GM12878 (cell line): ENCODE results near the gene MBOAT2. TPM values are rescaled to one million over a fixed set of nuclear protein-coding genes. Genes with fewer than 3 reads are reported as not detected.
A peak's percentile ranks its signal among the peaks of the same experiment; 100 is the strongest.

Source experiments
- ATAC-seq: fragments of 200-7000 bp; cut with Tn5 transposase; 3 replicates; pipeline ENCODE4 v1.9.1; 2020; ENCODE audit warnings: mild to moderate bottlenecking, moderate library complexity
- BruUV-seq: library from RNA; stranded (reverse); fragments of 400-500 nt; replicated peaks from 2 replicates; lab custom pipeline; 2021; lab: Mats Ljungman, UMichigan
- CTCF ChIA-PET: fragments of 300-600 bp; sonication (Branson Sonifier 250); formaldehyde crosslinking; extraction: SDS; loops from one replicate; lab custom pipeline; 2021; ENCODE audit warnings: inconsistent platforms; lab: Yijun Ruan, JAX
- POLR2A ChIA-PET: fragments of 350-600 bp; formaldehyde crosslinking; extraction: SDS; loops from one replicate; lab custom pipeline; 2021; ENCODE audit warnings: inconsistent platforms; lab: Charles Lee
- RAD21 ChIA-PET: fragments of 300-600 bp; sonication (Branson Sonifier 250); formaldehyde crosslinking; loops from one replicate; lab custom pipeline; 2023; ENCODE audit warnings: antibody characterized with exemption; ENCODE audit not compliant: unreplicated experiment; lab: Charles Lee
- SMC1A ChIA-PET: fragments of 300-600 bp; sonication (Branson Sonifier 250); formaldehyde crosslinking; loops from one replicate; lab custom pipeline; 2023; ENCODE audit not compliant: unreplicated experiment, uncharacterized antibody; lab: Charles Lee
- DNase-seq: peaks from one replicate; pipeline ENCODE4 v3.0.0-alpha.2; 2011; ENCODE audit warnings: low read depth, low spot score
- FAIRE-seq: peaks from 3 replicates; lab custom pipeline; 2011; peaks lifted over from hg19 to GRCh38; lab: Jason Lieb, UNC
- H2AFZ ChIP-seq: 2 replicates; pipeline ENCODE4 v1.6.0; 2011; ENCODE audit warnings: low read depth, low read length, control low read depth; ENCODE audit not compliant: control insufficient read depth
- H3K27ac ChIP-seq: 2 replicates; pipeline ENCODE4 v1.5.1; 2011; ENCODE audit warnings: control low read depth; ENCODE audit not compliant: control insufficient read depth, insufficient read depth
- H3K27me3 ChIP-seq, 2 experiments: replicated peaks in 1 of 2; 2 replicates each; pipeline versions ENCODE4 v1.6.0 to v1.6.1; 2011; ENCODE audit warnings: low read length in 1 of 2; ENCODE audit not compliant: control insufficient read depth in 2 of 2, insufficient read depth in 2 of 2
- H3K36me3 ChIP-seq, 2 experiments: 2 replicates each; pipeline ENCODE4 v1.5.1; 2011; ENCODE audit warnings: low read length in 1 of 2; ENCODE audit not compliant: control insufficient read depth in 2 of 2, insufficient read depth in 2 of 2
- H3K4me1 ChIP-seq: 2 replicates; pipeline ENCODE4 v1.6.1; 2011; ENCODE audit warnings: mild to moderate bottlenecking, low read length, moderate library complexity, mixed read lengths; ENCODE audit not compliant: control insufficient read depth, insufficient read depth
- H3K4me2 ChIP-seq: 2 replicates; pipeline ENCODE4 v1.6.0; 2011; ENCODE audit warnings: control low read depth; ENCODE audit not compliant: control insufficient read depth, insufficient read depth
- H3K4me3 ChIP-seq: fragments of 200-600 bp; sonication (generic); 2 replicates; pipeline ENCODE4 v1.5.1; 2016
- H3K79me2 ChIP-seq: 2 replicates; pipeline ENCODE4 v1.6.0; 2011; ENCODE audit warnings: low read length; ENCODE audit not compliant: control insufficient read depth, insufficient read depth
- H3K9ac ChIP-seq: 2 replicates; pipeline ENCODE4 v1.8.0; 2011; ENCODE audit warnings: low read length, control low read depth, mixed read lengths; ENCODE audit not compliant: control insufficient read depth, insufficient read depth
- H3K9me3 ChIP-seq: replicated peaks from 3 replicates; pipeline ENCODE4 v1.5.1; 2011; ENCODE audit warnings: mild to moderate bottlenecking, low read length; ENCODE audit not compliant: control insufficient read depth, insufficient read depth
- H4K20me1 ChIP-seq: 2 replicates; pipeline ENCODE4 v1.6.0; 2011; ENCODE audit not compliant: control insufficient read depth, insufficient read depth
- E2F4 ChIP-seq: IDR thresholded peaks from 2 replicates; pipeline ENCODE4 v1.6.1; 2012; ENCODE audit warnings: low read depth, low read length, improper control_type of control experiment
- HDGF ChIP-seq: fragments of 450-650 bp; IDR thresholded peaks from 2 replicates; pipeline ENCODE4 v1.6.1; 2016; ENCODE audit warnings: antibody characterized with exemption
- IKZF2 ChIP-seq, 2 experiments: fragments of 450-650 bp; IDR thresholded peaks; 2 replicates each; pipeline ENCODE4 v1.6.1; 2017; ENCODE audit warnings: mild to moderate bottlenecking in 2 of 2, moderate library complexity in 2 of 2
- JUND ChIP-seq: IDR thresholded peaks from 2 replicates; pipeline ENCODE4 v1.6.1; 2012; ENCODE audit warnings: low read depth, mild to moderate bottlenecking, low read length, improper control_type of control experiment, moderate library complexity
- KAT2A ChIP-seq: conservative IDR thresholded peaks from 2 replicates; pipeline ENCODE4 v1.6.1; 2011; ENCODE audit warnings: low read depth, low read length; ENCODE audit not compliant: control insufficient read depth
- LARP7 ChIP-seq: fragments of 450-650 bp; IDR thresholded peaks from 2 replicates; pipeline ENCODE4 v1.6.1; 2017; ENCODE audit warnings: mild to moderate bottlenecking
- NFXL1 ChIP-seq: fragments of 450-650 bp; IDR thresholded peaks from 2 replicates; pipeline ENCODE4 v1.6.1; 2017; ENCODE audit warnings: antibody characterized with exemption, mild to moderate bottlenecking, borderline replicate concordance
- NFYB ChIP-seq: IDR thresholded peaks from 2 replicates; pipeline ENCODE4 v1.6.1; 2011; ENCODE audit warnings: low read depth, mild to moderate bottlenecking, low read length, improper control_type of control experiment, moderate library complexity; ENCODE audit not compliant: insufficient read depth
- POU2F2 ChIP-seq: IDR thresholded peaks from 3 replicates; pipeline ENCODE4 v1.6.1; 2011; ENCODE audit warnings: low read depth, mild to moderate bottlenecking, low read length, borderline replicate concordance
- SREBF1 ChIP-seq: IDR thresholded peaks from 2 replicates; pipeline ENCODE4 v1.6.1; 2012; ENCODE audit warnings: mild to moderate bottlenecking, low read length
- SUPT20H ChIP-seq: IDR thresholded peaks from 2 replicates; pipeline ENCODE4 v1.6.1; 2011; ENCODE audit warnings: low read depth, mild to moderate bottlenecking, low read length, moderate library complexity, borderline replicate concordance; ENCODE audit not compliant: control insufficient read depth
- TAF1 ChIP-seq: IDR thresholded peaks from 2 replicates; pipeline ENCODE4 v1.6.1; 2011; ENCODE audit warnings: mild to moderate bottlenecking, low read depth, low read length, borderline replicate concordance
- YY1 ChIP-seq: IDR thresholded peaks from 2 replicates; pipeline ENCODE4 v1.6.1; 2011; ENCODE audit warnings: low read depth, mild to moderate bottlenecking, low read length
- ZNF24 ChIP-seq: fragments of 450-650 bp; IDR thresholded peaks from 2 replicates; pipeline ENCODE4 v1.6.1; 2017; ENCODE audit warnings: antibody characterized with exemption, mild to moderate bottlenecking
- WGBS: methylation state at CpG from one replicate; pipeline ENCODE4 v1.1.6; 2016; ENCODE audit warnings: low lambda C conversion rate; ENCODE audit not compliant: insufficient replicate concordance, insufficient coverage; ENCODE audit errors: missing lambda C conversion rate; 5-methylcytosine and 5-hydroxymethylcytosine counted together
- in situ Hi-C: fragments of 300-500 bp; cut with MboI; formaldehyde crosslinking; loops from 9 replicates; pipeline ENCODE4 v1.14.3; 2018; ENCODE audit warnings: mixed read lengths
- intact Hi-C: fragments of 100-400 bp; cut with micrococcal nuclease; formaldehyde crosslinking; loops from one replicate; pipeline ENCODE4 v1.14.2; 2022; ENCODE audit not compliant: unreplicated experiment
- polyA plus RNA-seq, 11 experiments: library from polyadenylated mRNA; depleted of rRNA in 4 of 11; unstranded in 6 of 11; stranded (reverse) in 5 of 11; fragments of >200 nt; fragmentation: Nextera tagmentation in 4 of 11; fragmentation: Illumina TruSeq in 1 of 11; extraction: Ambion mirVana in 4 of 11; extraction: Trizol in 1 of 11; gene quantifications; 1 replicate in 1 of 11; 2 replicates in 10 of 11; pipeline versions ENCODE4 v1.2.1 to v1.2.3, GENCODE V29; 2011 to 2016; ENCODE audit warnings: inconsistent platforms in 2 of 11, missing spikeins in 2 of 11, low read depth in 1 of 11
- total RNA-seq, 4 experiments: library from RNA; depleted of rRNA in 3 of 4; stranded (reverse); fragments of >200 nt in 3 of 4; fragmentation: Illumina TruSeq in 1 of 4; extraction: Trizol in 1 of 4; gene quantifications; 2 replicates each; pipeline versions ENCODE4 v1.2.1 to v1.2.3, GENCODE V29; 2013 to 2021

Gene MBOAT2
- total and polyA plus RNA-seq, 10 of the 15 experiments (the other 5 are each of a cell fraction or from before 2014, with no cell fraction given): 0.08 to 40.6 (median 1.8) TPM

- no TSS peak for BruUV-seq
- H3K36me3 ChIP-seq: no peaks in the 10 kb centered on the region
- POLR2A ChIA-PET: interaction anchor here (0.6 kb wide), 2 partner anchors 16 to 55 kb away, joined by 3 to 4 read pairs; no protein-coding TSS in a partner anchor
- no peak overlapping the region for H3K4me2 ChIP-seq
- H3K4me1 ChIP-seq: no peaks in the 10 kb centered on the region
- no peak overlapping the region for H3K27ac ChIP-seq
- H3K9me3 ChIP-seq: no peaks in the 10 kb centered on the region
- 66% methylated on average over 7 of the region's 7 CpGs for WGBS
- SMC1A ChIA-PET: interaction anchor here (1.3 to 2.2 kb wide), 2 partner anchors 9 to 156 kb away, joined by 3 to 6 read pairs; no protein-coding TSS in a partner anchor
- RAD21 ChIA-PET: interaction anchor here (0.9 kb wide), 1 partner anchor 74 kb away, joined by 3 read pairs; no protein-coding TSS in a partner anchor
- no peaks in the 10 kb centered on the region for H4K20me1 ChIP-seq
- TF ChIP-seq POU2F2 (no peak), NFYB (no peak), LARP7 (no peak), HDGF (no peak), TAF1 (no peak), YY1 (no peak), KAT2A (no peak)
- TF ChIP-seq, all 136 proteins: peak for 0
- in situ Hi-C loops (no loop called here), intact Hi-C loops (no loop called here)
- Histone ChIP-seq H3K79me2 (no peaks in the 10 kb centered on the region), H3K27me3 (no peaks in the 10 kb centered on the region), H2AFZ (peak overlapping the region; percentile 59), H3K9ac (no peak overlapping the region), H3K4me3 (no peak overlapping the region)
- ATAC-seq (peak; percentile 40; the same call in 1 of the 3 replicates), FAIRE-seq (peak; percentile 27), DNase-seq (no peak)
- CTCF ChIA-PET: interaction anchor here (0.6 kb wide), 1 partner anchor 1425 kb away, joined by 3 read pairs; no protein-coding TSS in a partner anchor
Observed at GRCh38 chr2:9018534-9018933, 15.1 kb upstream of the MBOAT2 start.

GRCh38 chr2:9018109-9018508, 14.6 kb upstream of the MBOAT2 start:
- intact Hi-C loops: no loop called here
- BruUV-seq: no TSS peak
- Histone ChIP-seq H3K4me1 (no peaks in the 10 kb centered on the region), H3K27ac (no peak overlapping the region), H4K20me1 (no peaks in the 10 kb centered on the region), H3K4me3 (no peak overlapping the region), H3K4me2 (no peak overlapping the region), H3K9me3 (no peaks in the 10 kb centered on the region), H3K79me2 (no peaks in the 10 kb centered on the region), H3K9ac (no peak overlapping the region), H3K27me3 (no peaks in the 10 kb centered on the region), H3K36me3 (no peaks in the 10 kb centered on the region), H2AFZ (no peak overlapping the region)
- WGBS: 5% methylated on average over 3 of the region's 3 CpGs
- in situ Hi-C loops: no loop called here
- SMC1A ChIA-PET: interaction anchor here (0.6 to 2.2 kb wide), 3 partner anchors 9 to 156 kb away, joined by 3 to 6 read pairs (median 3); no protein-coding TSS in a partner anchor
- POLR2A ChIA-PET: interaction anchor here (0.6 to 0.7 kb wide), 2 partner anchors 16 to 91 kb away, joined by 4 to 5 read pairs; no protein-coding TSS in a partner anchor
- RAD21 ChIA-PET: interaction anchor here (0.9 kb wide), 1 partner anchor 74 kb away, joined by 3 read pairs; no protein-coding TSS in a partner anchor
- no peak for DNase-seq
- no peak for ATAC-seq
- CTCF ChIA-PET: interaction anchor here (0.6 kb wide), 1 partner anchor 1425 kb away, joined by 3 read pairs; no protein-coding TSS in a partner anchor
- FAIRE-seq: no peak
- TF ChIP-seq ZNF24: no peak
- TF ChIP-seq IKZF2 (IDR thresholded peaks at IDR 0.05): no peak
- no peak for TF ChIP-seq SREBF1
- TF ChIP-seq E2F4: no peak
- TF ChIP-seq SUPT20H: no peak
- TF ChIP-seq JUND: no peak
- no peak for TF ChIP-seq NFXL1
